SK-N-DZ (cell line): ENCODE measurements around the gene RGP1.
A peak's percentile ranks its signal among the peaks of the same experiment; 100 is the strongest.

Source experiments
- DNase-seq: peaks from one replicate; pipeline ENCODE4 v3.0.0-alpha.2; 2015; ENCODE audit warnings: low spot score

RGP1 gene

GRCh38 chr9:35718721-35719511, 30.2 kb upstream of the RGP1 start:
- no peak for DNase-seq

GRCh38 chr9:35719546-35719945, 29.5 kb upstream of the RGP1 start:
- DNase-seq = no peak

GRCh38 chr9:35723426-35723825, 25.7 kb upstream of the RGP1 start:
- DNase-seq = no peak

GRCh38 chr9:35723908-35724307, 25.2 kb upstream of the RGP1 start:
- no peak for DNase-seq

- no peak for DNase-seq
Observed at GRCh38 chr9:35725362-35725761, 23.7 kb upstream of the RGP1 start.

- no peak for DNase-seq
Observed at GRCh38 chr9:35726931-35727330, 22.2 kb upstream of the RGP1 start.

GRCh38 chr9:35727676-35728040, 21.4 kb upstream of the RGP1 start:
- DNase-seq = no peak

- no peak for DNase-seq
Observed at GRCh38 chr9:35728041-35728971, 20.8 kb upstream of the RGP1 start.

GRCh38 chr9:35729101-35729500, 20.0 kb upstream of the RGP1 start:
- no peak for DNase-seq

GRCh38 chr9:35729700-35730485, 19.2 kb upstream of the RGP1 start:
- DNase-seq = peak; percentile 48

GRCh38 chr9:35730486-35730854, 18.6 kb upstream of the RGP1 start:
- no peak for DNase-seq

GRCh38 chr9:35731415-35732184, 17.5 kb upstream of the RGP1 start:
- no peak for DNase-seq

GRCh38 chr9:35732185-35732799, 16.8 kb upstream of the RGP1 start, which contains the start of the genes CREB3 and TLN1:
TSS of gene CREB3 (plus strand) at chr9:35732666. CDS start at chr9:35732773, 107 bp downstream.
TSS of gene TLN1 (minus strand) at chr9:35732195. CDS start at chr9:35725694, 6,501 bp downstream.
- peak; percentile 98 for DNase-seq

GRCh38 chr9:35732800-35733541, 16.1 kb upstream of the RGP1 start:
- peak; percentile 57 for DNase-seq

- no peak for DNase-seq
Observed at GRCh38 chr9:35734096-35734495, 15.0 kb upstream of the RGP1 start.

- DNase-seq = peak; percentile 76
Observed at GRCh38 chr9:35736201-35736633, 12.9 kb upstream of the RGP1 start.

GRCh38 chr9:35737143-35737542, 11.9 kb upstream of the RGP1 start:
- no peak for DNase-seq

GRCh38 chr9:35738186-35738585, 10.9 kb upstream of the RGP1 start:
- DNase-seq = no peak

GRCh38 chr9:35738924-35739323, 10.2 kb upstream of the RGP1 start:
- DNase-seq = no peak

- DNase-seq = no peak
Observed at GRCh38 chr9:35740243-35740642, 8.8 kb upstream of the RGP1 start.
